MM.1S (cell line): ENCODE data around the gene TTC38.

Experiments
- CTCF ChIP-seq: fragments of 300-600 bp; sonication (generic); IDR thresholded peaks from 2 replicates; pipeline ENCODE4 v1.5.1; 2016; ENCODE audit warnings: antibody characterized with exemption, low read length, mixed read lengths
- EZH2 ChIP-seq: fragments of 300-600 bp; sonication (generic); optimal IDR thresholded peaks from 2 replicates; pipeline ENCODE3; 2017; ENCODE audit warnings: low read depth, mild to moderate bottlenecking, antibody characterized with exemption, low read length, mixed read lengths
- EZH2phosphoT487 ChIP-seq: fragments of 300-600 bp; sonication (generic); IDR thresholded peaks from 2 replicates; pipeline ENCODE4 v1.6.1; 2018; ENCODE audit warnings: antibody characterized with exemption, low read length

- TF ChIP-seq CTCF (no peak), EZH2 (no peak), EZH2phosphoT487 (no peak)
Measured at GRCh38 chr22:46237453-46238124, 30.2 kb upstream of the TTC38 start.
